HS-27A (cell line): Measurements from ENCODE around the gene CCDC47.

Source experiments
- DNase-seq: peaks from one replicate; pipeline ENCODE4 v3.0.0-alpha.2; 2012; ENCODE audit warnings: low read depth, missing footprints

Gene CCDC47

GRCh38 chr17:63783522-63783921, 10.1 kb upstream of the CCDC47 start:
- DNase-seq: no peak

DNA sequence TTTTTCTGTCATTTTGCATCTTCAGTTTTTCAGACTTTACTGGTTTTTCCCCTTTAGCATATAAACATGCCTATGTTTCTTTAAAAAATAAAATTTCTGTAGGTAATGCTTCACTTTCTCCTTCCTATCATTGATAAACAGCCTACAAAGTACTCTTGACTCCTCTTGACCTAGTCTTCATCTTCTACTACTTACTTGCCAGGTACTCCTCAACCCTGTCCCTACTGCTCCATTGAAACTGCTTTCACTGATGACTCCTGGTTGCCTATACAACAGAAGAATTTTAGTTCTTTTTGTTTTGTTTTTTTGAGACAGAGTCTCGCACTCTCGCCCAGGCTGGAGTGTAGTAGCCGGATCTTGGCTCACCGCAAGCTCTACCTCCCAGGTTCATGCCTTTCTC, 7.5 kb upstream of the CCDC47 start:
- DNase-seq: no peak

DNA sequence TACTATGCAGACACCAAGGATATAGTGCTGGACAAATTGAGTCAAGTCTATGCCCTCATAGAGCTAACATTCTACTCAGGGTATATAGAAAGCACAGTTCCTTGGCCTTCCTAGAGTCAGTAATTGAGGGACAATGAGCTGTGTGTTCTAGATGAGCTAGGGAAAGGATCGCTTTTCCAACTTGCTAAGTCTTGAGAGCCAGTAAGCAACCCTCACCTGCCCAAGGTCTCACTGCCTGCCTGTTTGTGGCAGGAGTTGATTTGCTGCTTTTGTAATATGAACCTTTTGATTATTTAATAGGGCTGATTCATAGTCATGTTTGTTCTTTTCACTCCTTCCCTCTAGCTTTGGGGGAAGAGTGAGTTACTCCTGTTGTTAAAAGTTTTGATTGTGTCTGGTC, 7.1 kb upstream of the CCDC47 start:
- no peak for DNase-seq

GRCh38 chr17:63775420-63775819, 2.0 kb upstream of the CCDC47 start:
- no peak for DNase-seq

GRCh38 chr17:63774969-63775265, 1.5 kb upstream of the CCDC47 start:
- DNase-seq: no peak

- DNase-seq: peak; percentile 29
Observed at GRCh38 chr17:63774141-63774968, 958 bp upstream of the CCDC47 start, which contains the start of gene DDX42. TSS of gene DDX42 (plus strand) at chr17:63774170. CDS start at chr17:63787050, 12,880 bp downstream.

DNA sequence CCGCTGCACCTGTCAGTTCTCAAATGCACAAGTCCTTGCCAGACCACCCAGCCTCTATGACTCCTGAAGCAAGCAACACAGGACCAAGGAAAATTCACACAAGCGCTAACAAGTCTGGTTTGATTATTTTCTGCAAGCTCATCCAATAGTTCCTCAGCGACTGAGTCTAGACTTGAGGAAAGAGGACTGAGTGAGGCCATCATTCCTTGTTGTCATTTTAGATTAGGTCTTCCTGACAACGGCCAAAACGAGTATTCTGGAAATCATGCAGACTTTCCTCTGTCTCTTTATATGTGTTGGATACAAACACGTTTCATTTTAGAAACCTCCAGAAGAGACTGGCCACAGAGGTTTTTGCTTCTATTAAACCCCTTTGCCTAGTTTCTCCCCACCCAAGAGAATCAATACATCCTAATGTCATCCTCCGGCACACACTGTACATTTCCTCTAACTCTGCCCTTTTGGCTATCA, 561 bp downstream of the CCDC47 start:
- no peak for DNase-seq

DNA sequence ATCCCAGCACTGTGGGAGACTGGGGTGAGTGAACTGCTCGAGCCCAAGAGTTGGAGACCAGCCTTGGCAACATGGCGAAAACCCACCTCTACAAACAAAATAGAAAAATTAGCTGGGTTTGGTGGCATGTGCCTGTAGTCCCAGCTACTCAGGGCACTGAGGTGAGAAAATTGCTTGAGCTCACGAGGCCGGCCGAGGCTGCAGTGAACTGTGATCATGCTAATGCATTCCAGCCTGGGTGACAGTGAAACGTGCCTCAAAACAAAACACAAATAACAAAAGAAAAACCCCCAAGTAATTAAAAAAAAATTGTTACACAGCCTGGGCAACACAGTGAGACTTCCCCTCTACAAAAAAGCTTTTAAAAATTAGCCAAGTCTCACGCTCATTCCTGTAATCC, 5.0 kb downstream of the CCDC47 start:
- DNase-seq: no peak

DNA sequence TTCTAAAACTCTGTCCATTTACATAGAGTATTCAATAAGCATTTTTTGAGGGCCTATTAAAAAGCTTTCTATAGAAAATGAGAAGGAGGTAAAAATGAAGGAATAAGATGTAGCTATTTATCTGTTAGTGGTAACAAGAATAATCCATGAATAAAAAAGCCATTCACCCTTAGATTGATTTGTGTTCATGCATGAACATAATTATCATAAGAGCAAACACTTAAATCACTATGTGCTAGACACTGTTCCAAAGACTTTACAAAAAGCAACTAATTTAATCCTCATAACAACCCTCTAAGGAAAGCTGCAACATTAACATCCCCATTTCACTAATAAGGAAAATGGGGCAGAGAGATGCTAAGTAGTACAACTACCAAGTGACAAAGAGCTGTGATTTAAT, 6.6 kb downstream of the CCDC47 start:
- no peak for DNase-seq

DNA sequence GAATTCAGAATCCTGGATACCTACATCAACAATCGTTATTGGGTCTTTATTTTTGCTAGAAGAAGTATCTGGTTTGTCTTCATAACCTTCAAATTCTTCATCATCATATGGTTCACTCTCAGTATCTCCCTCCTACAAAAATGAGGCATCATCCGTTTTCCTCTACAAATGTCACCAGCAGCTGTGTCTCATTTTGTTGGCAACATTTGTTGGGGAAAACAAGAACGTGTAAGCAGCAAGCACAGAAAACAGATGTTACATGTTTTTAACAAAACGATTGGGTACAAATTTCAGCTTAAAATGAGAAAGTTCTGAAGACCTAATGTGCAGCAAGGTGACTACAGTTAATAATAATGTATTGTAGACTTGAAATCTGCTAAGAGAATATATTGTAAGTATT, 8.7 kb downstream of the CCDC47 start:
- no peak for DNase-seq

- DNase-seq: no peak
Observed at GRCh38 chr17:63762161-63763078, 11.0 kb downstream of the CCDC47 start.

DNA sequence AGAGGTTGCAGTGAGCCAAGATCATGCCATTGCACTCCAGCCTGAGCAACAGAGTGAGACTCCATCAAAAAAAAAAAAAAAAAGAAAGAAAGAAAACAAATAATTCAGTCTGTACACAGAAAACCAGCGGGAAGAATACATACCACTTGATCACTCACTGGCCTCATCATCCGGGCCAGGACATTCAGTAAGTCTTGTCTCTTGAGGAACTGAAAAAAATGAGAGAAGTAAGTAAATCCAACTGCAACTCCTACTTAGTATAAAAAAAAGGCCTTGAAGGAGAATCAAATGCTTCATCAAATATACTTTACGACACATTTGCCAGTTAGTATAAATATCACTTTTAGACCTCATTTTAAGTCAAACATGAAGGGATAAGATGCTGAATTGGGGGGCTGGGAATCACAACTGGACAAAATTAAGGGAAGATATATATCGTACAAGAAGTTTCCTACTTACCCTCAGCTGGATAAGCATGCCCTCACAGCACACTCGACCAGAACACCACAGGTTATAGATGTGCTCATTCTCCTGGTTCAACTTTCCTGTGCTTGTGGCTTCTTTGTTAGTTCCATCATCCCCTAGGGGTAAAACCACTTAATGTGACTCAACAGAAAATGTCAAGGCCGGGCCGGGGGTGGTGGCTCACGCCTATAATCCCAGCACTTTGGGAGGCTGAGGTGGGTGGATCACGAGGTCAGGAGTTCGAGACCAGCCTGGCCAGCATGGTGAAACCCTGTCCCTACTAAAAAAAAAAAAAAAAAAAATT, 12.4 kb downstream of the CCDC47 start:
- no peak for DNase-seq

DNA sequence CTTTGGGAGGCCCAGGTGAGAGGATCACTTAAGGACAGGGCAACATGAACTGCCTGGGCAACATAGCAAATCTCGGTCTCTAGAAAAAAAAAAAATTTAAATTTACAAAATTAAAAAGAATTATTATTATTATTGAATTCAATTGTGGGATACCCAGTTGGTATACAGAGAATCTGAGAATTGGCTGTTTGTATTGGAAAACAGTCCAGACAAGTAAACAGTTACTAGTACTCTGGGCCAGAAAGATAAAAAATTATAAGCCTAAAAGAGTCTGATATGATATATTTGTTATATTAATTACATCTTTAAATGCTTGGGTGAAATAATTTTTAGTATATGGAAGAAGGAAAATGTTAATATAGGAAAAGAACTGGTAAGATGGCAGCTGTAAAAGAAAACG, 15.0 kb downstream of the CCDC47 start:
- no peak for DNase-seq

DNA sequence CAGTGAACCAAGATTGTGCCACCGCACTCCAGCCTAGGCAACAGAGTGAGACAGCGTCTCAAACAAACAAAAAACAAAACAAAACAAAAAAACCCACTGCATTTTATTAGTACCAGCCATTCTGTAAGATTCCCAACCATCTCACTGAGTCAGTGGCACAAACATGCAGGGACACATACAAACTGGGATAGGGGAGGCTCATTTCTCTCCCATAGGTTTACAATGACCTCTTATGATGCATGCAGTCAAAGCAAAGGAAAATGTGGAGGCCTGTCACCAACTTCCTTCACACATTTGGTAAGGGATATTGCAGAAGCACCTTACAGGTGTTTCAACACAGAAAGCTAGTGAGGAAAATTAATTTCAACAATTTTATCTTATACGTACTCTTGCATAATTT, 19.4 kb downstream of the CCDC47 start:
- no peak for DNase-seq

DNA sequence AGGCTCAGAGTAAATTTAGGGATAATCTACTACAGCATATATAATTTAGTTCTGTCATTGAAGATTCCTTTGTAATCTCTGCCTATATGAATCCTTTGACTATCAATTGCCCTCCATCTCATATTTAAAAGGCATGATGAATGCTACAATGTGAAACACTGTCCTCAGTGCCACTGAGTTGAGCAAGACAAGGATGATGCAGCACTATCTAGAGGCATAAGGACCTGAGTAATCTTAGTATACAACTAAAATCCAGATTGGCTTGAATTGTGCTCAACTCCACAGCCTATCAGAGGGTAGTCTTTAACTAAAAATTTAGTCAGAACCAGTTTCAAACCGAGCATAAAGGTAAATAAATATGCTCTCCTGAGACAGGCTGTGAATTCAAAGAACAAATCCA, 20.2 kb downstream of the CCDC47 start:
- DNase-seq: no peak

GRCh38 chr17:63752707-63753106, 20.7 kb downstream of the CCDC47 start:
- DNase-seq: no peak

DNA sequence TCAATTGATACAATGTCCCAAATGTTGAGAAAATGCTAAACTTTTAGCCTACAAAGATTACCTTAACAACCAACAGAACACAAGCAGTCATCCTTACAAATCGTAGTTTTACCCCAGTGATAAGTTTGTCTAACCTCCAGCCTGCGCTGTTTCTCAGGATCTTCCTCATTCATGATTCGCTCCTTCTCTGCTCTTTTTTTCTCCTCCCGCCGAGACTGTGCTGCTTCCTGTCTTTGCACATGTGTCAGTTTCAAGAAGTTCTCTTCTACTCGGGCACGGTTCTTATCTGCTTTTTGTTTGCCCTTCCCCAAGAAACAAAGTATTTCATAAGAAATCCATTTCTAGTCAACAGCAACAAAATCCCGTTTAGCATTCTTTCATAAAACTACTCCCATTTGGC, 21.6 kb downstream of the CCDC47 start:
- no peak for DNase-seq

- DNase-seq: peak; percentile 64
Observed at GRCh38 chr17:63741408-63742173, 31.8 kb downstream of the CCDC47 start, which contains the start of gene STRADA. TSS of gene STRADA (minus strand) at chr17:63741799. CDS start at chr17:63728369, 13,430 bp downstream.

DNA sequence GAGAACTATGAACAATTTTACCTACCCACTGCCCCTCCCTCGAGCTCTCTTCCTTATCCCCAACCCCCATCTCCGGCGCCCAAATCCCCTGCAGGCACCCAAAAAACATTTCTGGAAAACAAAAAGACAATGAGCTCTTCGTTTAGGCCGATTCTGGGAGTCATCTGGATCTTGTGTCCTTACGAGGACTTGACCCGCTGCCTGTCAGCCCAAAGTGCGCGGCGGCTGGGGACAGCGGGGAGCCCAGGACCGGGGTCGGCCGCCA, 32.3 kb downstream of the CCDC47 start:
- DNase-seq: peak; percentile 0

GRCh38 chr17:63740464-63741142, 32.8 kb downstream of the CCDC47 start:
- no peak for DNase-seq

DNA sequence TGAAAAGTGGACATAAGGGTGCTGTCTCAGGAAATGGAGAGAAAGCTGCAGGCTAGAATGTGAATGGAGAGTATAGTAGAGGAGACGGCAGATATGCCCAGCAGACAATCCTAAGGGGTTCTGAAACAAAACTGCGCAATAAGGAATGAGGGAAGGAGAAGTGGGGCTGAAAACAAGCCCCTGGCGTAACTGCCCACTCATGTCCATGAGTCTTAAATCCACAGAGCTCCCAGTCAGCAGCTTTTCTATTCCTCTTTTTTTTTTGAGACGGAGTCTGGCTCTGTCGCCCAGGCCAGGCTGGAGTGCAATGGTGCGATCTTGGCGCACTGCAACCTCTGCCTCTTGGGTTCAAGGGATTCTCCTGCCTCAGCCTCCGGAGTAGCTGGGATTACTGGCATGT, 37.7 kb downstream of the CCDC47 start:
- DNase-seq: no peak
